DOHH2 (cell line): ENCODE data around the gene ZNF207.

Experiments used
- H3F3A ChIP-seq: fragments of 200-600 bp; sonication (generic), shearing (Covaris generic); 2 replicates; pipeline ENCODE4 v1.6.0; 2016; ENCODE audit warnings: antibody characterized with exemption, mild to moderate bottlenecking; ENCODE audit not compliant: control insufficient read depth, insufficient read depth
- H3K27ac ChIP-seq: fragments of 200-600 bp; sonication (generic); 2 replicates; pipeline ENCODE4 v1.5.1; 2014; ENCODE audit warnings: low read depth, mild to moderate bottlenecking, low read length, moderate library complexity
- H3K27me3 ChIP-seq: fragments of 200-600 bp; sonication (generic); 2 replicates; pipeline ENCODE4 v1.6.1; 2014; ENCODE audit warnings: mild to moderate bottlenecking, low read length, mixed read lengths; ENCODE audit not compliant: control insufficient read depth
- H3K36me3 ChIP-seq: fragments of 200-600 bp; sonication (generic); 2 replicates; pipeline ENCODE4 v1.6.1; 2014; ENCODE audit warnings: mild to moderate bottlenecking, low read length, moderate library complexity, mixed read lengths; ENCODE audit not compliant: control insufficient read depth
- H3K4me1 ChIP-seq: fragments of 200-600 bp; sonication (generic); 2 replicates; pipeline ENCODE4 v1.6.1; 2014; ENCODE audit warnings: mild to moderate bottlenecking, low read length, mixed read lengths; ENCODE audit not compliant: control insufficient read depth
- H3K4me2 ChIP-seq: fragments of 200-600 bp; sonication (generic); 2 replicates; pipeline ENCODE4 v1.6.0; 2014; ENCODE audit warnings: mild to moderate bottlenecking, low read length, moderate library complexity
- H3K4me3 ChIP-seq: fragments of 200-600 bp; sonication (generic); 2 replicates; pipeline ENCODE4 v1.5.1; 2014; ENCODE audit warnings: mild to moderate bottlenecking, low read length, mixed read lengths
- H3K79me2 ChIP-seq: fragments of 200-600 bp; sonication (generic); 2 replicates; pipeline ENCODE4 v1.6.1; 2014; ENCODE audit warnings: mild to moderate bottlenecking, low read length, mixed read lengths; ENCODE audit not compliant: control insufficient read depth
- H3K9me2 ChIP-seq: fragments of 200-600 bp; sonication (generic); replicated peaks from 2 replicates; pipeline ENCODE4 v1.6.1; 2014; ENCODE audit warnings: mild to moderate bottlenecking, low read length, mixed read lengths; ENCODE audit not compliant: control insufficient read depth
- H3K9me3 ChIP-seq: fragments of 200-600 bp; sonication (generic); 2 replicates; pipeline ENCODE4 v1.6.1; 2014; ENCODE audit warnings: antibody characterized with exemption, low read length, mixed read lengths; ENCODE audit not compliant: control insufficient read depth, insufficient read depth
- H4K20me1 ChIP-seq: fragments of 200-600 bp; sonication (generic); 2 replicates; pipeline ENCODE4 v1.6.0; 2014; ENCODE audit warnings: low read depth, mild to moderate bottlenecking, antibody characterized with exemption, low read length, moderate library complexity; ENCODE audit not compliant: control insufficient read depth, insufficient read depth
- EZH2phosphoT487 ChIP-seq: fragments of 200-600 bp; sonication (generic); IDR thresholded peaks from 2 replicates; pipeline ENCODE4 v1.6.1; 2017; ENCODE audit warnings: borderline replicate concordance, mild to moderate bottlenecking, antibody characterized with exemption, low read length, moderate library complexity, mixed read lengths
- TF ChIP-seq, protein P1 (sequence below): fragments of 200-600 bp; sonication (generic); IDR thresholded peaks from one replicate; pipeline ENCODE4 v1.5.1; 2014; ENCODE audit warnings: antibody characterized with exemption, mild to moderate bottlenecking, low read depth, low read length; ENCODE audit not compliant: poor library complexity, severe bottlenecking

Gene ZNF207

DNA sequence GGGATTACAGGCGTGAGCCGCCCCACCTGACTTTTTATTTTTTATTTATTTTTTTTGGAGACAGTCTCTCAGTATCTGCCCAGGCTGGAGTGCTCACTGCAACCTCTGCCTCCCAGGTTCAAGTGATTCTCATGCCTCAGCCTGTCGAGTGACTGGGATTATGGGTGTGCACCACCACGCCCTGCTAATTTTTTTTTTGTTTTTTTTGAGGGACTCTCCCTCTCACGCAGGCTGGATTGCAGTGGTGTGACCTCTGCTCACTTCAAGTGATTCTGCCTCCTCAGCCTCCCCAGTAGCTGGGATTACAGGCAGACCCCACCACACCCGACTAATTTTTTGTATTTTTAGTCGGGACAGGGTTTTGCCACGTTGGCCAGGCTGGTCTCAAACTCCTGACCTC, 7.7 kb downstream of the ZNF207 start:
- no peak overlapping the region for H3K27ac ChIP-seq
- peaks cover 17% of the 10 kb centered on the region; the same call in 1 of the 2 replicates for H3F3A ChIP-seq
- H3K9me3 ChIP-seq = no peaks in the 10 kb centered on the region
- no peaks in the 10 kb centered on the region for H3K27me3 ChIP-seq
- peaks cover 92% of the 10 kb centered on the region for H3K36me3 ChIP-seq
- peaks cover 23% of the 10 kb centered on the region for H3K4me1 ChIP-seq
- no peak overlapping the region for H3K4me3 ChIP-seq
- peaks cover 20% of the 10 kb centered on the region for H4K20me1 ChIP-seq
- no peak for TF ChIP-seq EZH2phosphoT487
- TF ChIP-seq, protein P1, sequence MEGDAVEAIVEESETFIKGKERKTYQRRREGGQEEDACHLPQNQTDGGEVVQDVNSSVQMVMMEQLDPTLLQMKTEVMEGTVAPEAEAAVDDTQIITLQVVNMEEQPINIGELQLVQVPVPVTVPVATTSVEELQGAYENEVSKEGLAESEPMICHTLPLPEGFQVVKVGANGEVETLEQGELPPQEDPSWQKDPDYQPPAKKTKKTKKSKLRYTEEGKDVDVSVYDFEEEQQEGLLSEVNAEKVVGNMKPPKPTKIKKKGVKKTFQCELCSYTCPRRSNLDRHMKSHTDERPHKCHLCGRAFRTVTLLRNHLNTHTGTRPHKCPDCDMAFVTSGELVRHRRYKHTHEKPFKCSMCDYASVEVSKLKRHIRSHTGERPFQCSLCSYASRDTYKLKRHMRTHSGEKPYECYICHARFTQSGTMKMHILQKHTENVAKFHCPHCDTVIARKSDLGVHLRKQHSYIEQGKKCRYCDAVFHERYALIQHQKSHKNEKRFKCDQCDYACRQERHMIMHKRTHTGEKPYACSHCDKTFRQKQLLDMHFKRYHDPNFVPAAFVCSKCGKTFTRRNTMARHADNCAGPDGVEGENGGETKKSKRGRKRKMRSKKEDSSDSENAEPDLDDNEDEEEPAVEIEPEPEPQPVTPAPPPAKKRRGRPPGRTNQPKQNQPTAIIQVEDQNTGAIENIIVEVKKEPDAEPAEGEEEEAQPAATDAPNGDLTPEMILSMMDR = no peak
- no peaks in the 10 kb centered on the region for H3K9me2 ChIP-seq
- no peak overlapping the region for H3K4me2 ChIP-seq
- H3K79me2 ChIP-seq = peaks cover 95% of the 10 kb centered on the region

- Histone ChIP-seq H3K9me2 (no peaks in the 10 kb centered on the region), H3K36me3 (peaks cover 93% of the 10 kb centered on the region), H3K79me2 (peaks cover 90% of the 10 kb centered on the region), H3K4me3 (no peak overlapping the region), H3K27ac (no peak overlapping the region), H3K4me1 (no peaks in the 10 kb centered on the region), H4K20me1 (peaks cover 5% of the 10 kb centered on the region; the same call in 1 of the 2 replicates), H3K27me3 (no peaks in the 10 kb centered on the region), H3K4me2 (no peak overlapping the region), H3K9me3 (no peaks in the 10 kb centered on the region), H3F3A (peaks cover 19% of the 10 kb centered on the region)
- no peak for TF ChIP-seq EZH2phosphoT487
- TF ChIP-seq, protein P1 = no peak
These were observed 11.3 kb downstream of the ZNF207 start for GRCh38 chr17:32361270-32361669.

DNA sequence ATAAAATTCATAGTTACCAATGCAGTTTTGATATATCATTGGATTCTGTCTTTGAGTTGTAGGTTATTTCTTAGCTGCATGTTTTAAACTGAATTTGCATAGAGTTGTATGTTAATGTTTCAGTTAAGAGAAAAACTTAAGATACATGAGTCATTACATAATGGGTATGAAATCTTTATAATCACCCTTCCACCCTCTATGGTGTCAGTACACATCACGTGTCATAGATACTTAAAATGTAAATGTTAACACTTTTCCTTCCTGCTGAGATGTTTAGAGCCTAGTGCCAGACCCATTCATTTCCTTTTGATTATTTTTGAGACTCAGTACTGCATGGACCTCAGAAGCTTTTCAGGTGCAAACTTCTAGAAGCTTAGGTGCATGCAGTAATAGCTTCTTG, 20.5 kb downstream of the ZNF207 start:
- Histone ChIP-seq H3K4me2 (no peak overlapping the region), H3K36me3 (peaks cover 96% of the 10 kb centered on the region), H4K20me1 (peaks cover 11% of the 10 kb centered on the region; the same call in 1 of the 2 replicates), H3K4me3 (no peak overlapping the region), H3K9me2 (no peaks in the 10 kb centered on the region), H3K27me3 (no peaks in the 10 kb centered on the region), H3K79me2 (peaks cover 59% of the 10 kb centered on the region), H3K27ac (no peak overlapping the region), H3K9me3 (no peaks in the 10 kb centered on the region), H3F3A (peaks cover 20% of the 10 kb centered on the region), H3K4me1 (no peaks in the 10 kb centered on the region)
- no peak for TF ChIP-seq EZH2phosphoT487

GRCh38 chr17:32382526-32383223, 32.7 kb downstream of the ZNF207 start:
- H3K36me3 ChIP-seq = peaks cover 36% of the 10 kb centered on the region
- H3K4me3 ChIP-seq = no peak overlapping the region
- H3K4me1 ChIP-seq = no peaks in the 10 kb centered on the region
- H3K9me2 ChIP-seq = no peaks in the 10 kb centered on the region
- H3K79me2 ChIP-seq = no peaks in the 10 kb centered on the region
- H3K9me3 ChIP-seq = no peaks in the 10 kb centered on the region
- no peak overlapping the region for H3K4me2 ChIP-seq
- H4K20me1 ChIP-seq = peaks cover 8% of the 10 kb centered on the region; the same call in 1 of the 2 replicates
- H3K27me3 ChIP-seq = no peaks in the 10 kb centered on the region
- TF ChIP-seq EZH2phosphoT487 = no peak
- TF ChIP-seq, protein P1 = no peak
- peaks cover 68% of the 10 kb centered on the region for H3F3A ChIP-seq
- H3K27ac ChIP-seq = no peak overlapping the region
